ENCODE data around the gene TTLL8. TPM values are rescaled to one million over a fixed set of nuclear protein-coding genes. Genes with fewer than 3 reads are reported as not detected.

TTLL8 gene
- total RNA-seq, 1 donor: not detected

DNA sequence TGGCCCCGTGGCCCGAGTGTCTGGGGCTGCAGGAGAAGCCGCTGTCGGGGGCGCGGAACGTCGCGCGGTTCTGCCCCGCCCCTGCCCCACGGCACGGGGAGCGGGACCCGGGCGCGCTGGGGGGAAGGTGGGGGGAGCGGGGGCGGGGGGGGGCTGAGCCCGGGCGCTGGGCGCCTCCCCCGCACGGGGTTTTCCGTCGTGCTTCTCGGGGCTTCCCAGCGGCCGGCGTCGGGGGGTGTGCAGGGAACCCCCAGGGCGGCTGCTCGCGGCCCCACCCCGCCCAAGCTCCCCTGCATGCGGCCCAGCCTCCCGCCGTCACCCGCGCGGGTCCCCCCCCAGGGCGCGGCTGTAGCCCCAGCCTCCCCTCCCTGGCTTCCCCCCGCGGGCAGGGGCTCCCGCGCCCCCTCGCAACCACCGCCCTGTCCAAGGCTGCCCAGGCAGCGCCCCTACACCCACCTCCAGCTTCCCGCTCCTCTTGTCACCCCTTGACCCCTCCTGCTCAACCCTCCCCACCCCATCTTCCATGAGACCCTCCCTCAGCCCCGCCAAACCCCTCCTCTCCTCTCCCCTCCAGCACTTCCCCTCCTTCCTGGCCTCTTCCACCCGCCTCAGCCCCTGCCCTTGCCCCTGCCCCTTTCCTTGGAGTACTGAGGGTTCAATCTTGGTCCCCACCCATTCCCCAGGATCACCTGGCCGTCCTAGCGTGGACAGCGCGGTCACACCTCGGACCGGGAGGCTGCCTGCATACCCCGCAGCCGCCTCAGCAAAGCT, 47.2 kb downstream of the TTLL8 start:
- Histone ChIP-seq H3K4me3 (ENCODE audit: insufficient read depth, low read length) (no peak overlapping the region), H3K36me3 (ENCODE audit: insufficient read depth, low read length) (no peaks in the 10 kb centered on the region), H3K4me1 (ENCODE audit: insufficient read depth, low read length) (no peaks in the 10 kb centered on the region), H4K20me1 (ENCODE audit: insufficient read depth, low read length) (no peaks in the 10 kb centered on the region), H2AFZ (ENCODE audit: low read length) (no peak overlapping the region), H3K27me3 (ENCODE audit: insufficient read depth, low read length) (peaks cover 47% of the 10 kb centered on the region), H3K4me2 (ENCODE audit: insufficient read depth, low read length) (no peak overlapping the region), H3K9me3 (ENCODE audit: low read depth, low read length) (no peaks in the 10 kb centered on the region), H3K79me2 (ENCODE audit: insufficient read depth, low read length) (no peaks in the 10 kb centered on the region), H3K27ac (ENCODE audit: low read depth, low read length) (no peak overlapping the region)
- TF ChIP-seq, protein P1, sequence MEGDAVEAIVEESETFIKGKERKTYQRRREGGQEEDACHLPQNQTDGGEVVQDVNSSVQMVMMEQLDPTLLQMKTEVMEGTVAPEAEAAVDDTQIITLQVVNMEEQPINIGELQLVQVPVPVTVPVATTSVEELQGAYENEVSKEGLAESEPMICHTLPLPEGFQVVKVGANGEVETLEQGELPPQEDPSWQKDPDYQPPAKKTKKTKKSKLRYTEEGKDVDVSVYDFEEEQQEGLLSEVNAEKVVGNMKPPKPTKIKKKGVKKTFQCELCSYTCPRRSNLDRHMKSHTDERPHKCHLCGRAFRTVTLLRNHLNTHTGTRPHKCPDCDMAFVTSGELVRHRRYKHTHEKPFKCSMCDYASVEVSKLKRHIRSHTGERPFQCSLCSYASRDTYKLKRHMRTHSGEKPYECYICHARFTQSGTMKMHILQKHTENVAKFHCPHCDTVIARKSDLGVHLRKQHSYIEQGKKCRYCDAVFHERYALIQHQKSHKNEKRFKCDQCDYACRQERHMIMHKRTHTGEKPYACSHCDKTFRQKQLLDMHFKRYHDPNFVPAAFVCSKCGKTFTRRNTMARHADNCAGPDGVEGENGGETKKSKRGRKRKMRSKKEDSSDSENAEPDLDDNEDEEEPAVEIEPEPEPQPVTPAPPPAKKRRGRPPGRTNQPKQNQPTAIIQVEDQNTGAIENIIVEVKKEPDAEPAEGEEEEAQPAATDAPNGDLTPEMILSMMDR (IDR thresholded peaks at IDR 0.05; ENCODE audit: extremely low read depth, low read depth, low read length): no peak
- peak; percentile 63 for DNase-seq (ENCODE audit: insufficient read length, low spot score, missing footprints)

DNA sequence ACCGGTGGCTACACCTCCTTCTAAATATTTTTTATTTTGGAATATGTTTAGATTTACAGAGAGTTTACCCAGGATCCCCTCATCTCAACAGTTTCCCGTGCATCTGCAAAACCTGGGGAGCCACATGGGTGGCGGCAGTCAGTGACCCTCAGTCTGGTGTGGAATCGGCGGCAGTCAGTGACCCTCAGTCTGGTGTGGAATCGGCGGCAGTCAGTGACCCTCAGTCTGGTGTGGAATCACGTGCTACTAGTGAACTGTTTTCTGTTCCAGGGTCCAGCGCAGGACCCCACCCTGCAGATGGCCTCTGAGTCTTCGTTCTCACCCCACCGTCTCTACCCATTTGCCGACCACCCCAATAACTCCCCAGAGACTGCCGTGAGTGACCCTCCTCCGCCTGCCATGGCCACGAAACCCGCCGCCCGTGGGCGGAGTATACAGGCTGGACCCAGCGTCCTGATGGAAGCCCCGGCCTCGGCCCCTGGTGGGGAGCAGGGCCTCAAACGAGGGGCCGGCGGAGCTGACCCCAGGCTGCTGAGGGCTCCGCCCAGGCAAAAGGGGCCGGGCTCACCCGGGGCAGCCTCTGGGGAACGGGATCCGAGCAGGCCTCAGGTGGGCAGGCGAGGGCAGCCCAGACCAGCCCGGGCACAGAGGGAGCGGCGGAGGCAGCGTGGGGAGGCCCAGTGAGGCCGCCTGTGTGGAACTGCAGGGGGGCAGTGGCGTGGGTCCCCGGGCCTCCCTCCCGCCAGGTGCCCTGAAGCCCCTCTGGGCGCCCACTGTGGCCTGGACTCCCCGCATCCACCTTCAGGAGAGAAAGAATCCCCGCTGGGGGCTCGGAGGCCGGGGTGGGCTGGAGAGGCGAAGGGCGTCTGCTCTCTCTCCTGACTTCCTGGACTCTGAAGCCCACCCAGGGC, 48.1 kb downstream of the TTLL8 start:
- no peaks in the 10 kb centered on the region for H3K9me3 ChIP-seq (ENCODE audit: low read depth, low read length)
- no peaks in the 10 kb centered on the region for H4K20me1 ChIP-seq (ENCODE audit: insufficient read depth, low read length)
- H3K4me3 ChIP-seq (ENCODE audit: insufficient read depth, low read length): no peak overlapping the region
- DNase-seq (ENCODE audit: insufficient read length, low spot score, missing footprints): peak; percentile 77
- H3K79me2 ChIP-seq (ENCODE audit: insufficient read depth, low read length): no peaks in the 10 kb centered on the region
- TF ChIP-seq, protein P1 (IDR thresholded peaks at IDR 0.05; ENCODE audit: extremely low read depth, low read depth, low read length): no peak
- H3K36me3 ChIP-seq (ENCODE audit: insufficient read depth, low read length): no peaks in the 10 kb centered on the region
- H3K4me1 ChIP-seq (ENCODE audit: insufficient read depth, low read length): no peaks in the 10 kb centered on the region
- H3K27ac ChIP-seq (ENCODE audit: low read depth, low read length): no peak overlapping the region
- no peak overlapping the region for H3K4me2 ChIP-seq (ENCODE audit: insufficient read depth, low read length)
- H3K27me3 ChIP-seq (ENCODE audit: insufficient read depth, low read length): peaks cover 46% of the 10 kb centered on the region
- no peak overlapping the region for H2AFZ ChIP-seq (ENCODE audit: low read length)

DNA sequence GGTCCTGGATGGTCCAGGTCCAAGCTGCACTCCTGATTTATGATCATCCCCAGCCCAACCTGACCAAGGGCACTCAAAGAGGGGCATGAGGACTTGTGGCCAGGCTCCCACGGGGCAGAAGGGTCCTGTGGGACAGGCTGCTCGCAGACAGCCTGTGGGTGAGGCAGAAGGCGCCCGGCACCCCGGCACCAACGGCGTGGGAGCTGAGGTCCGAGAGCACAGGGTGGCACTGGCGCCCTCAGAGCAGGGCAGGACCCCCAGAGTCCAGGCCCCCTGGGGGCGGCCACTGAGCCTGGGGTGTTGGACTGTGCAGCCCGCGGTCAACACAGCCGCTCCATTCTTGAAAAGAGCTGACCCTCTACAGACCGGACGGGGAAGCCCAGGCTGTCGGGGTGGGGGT, 48.8 kb downstream of the TTLL8 start:
- H3K36me3 ChIP-seq (ENCODE audit: insufficient read depth, low read length): no peaks in the 10 kb centered on the region
- H3K27me3 ChIP-seq (ENCODE audit: insufficient read depth, low read length): peaks cover 41% of the 10 kb centered on the region
- H3K4me3 ChIP-seq (ENCODE audit: insufficient read depth, low read length): no peak overlapping the region
- H2AFZ ChIP-seq (ENCODE audit: low read length): no peak overlapping the region
- peak; percentile 50 for DNase-seq (ENCODE audit: insufficient read length, low spot score, missing footprints)
- H3K4me1 ChIP-seq (ENCODE audit: insufficient read depth, low read length): no peaks in the 10 kb centered on the region
- H3K27ac ChIP-seq (ENCODE audit: low read depth, low read length): no peak overlapping the region
- TF ChIP-seq, protein P1 (IDR thresholded peaks at IDR 0.05; ENCODE audit: extremely low read depth, low read depth, low read length): no peak
- H4K20me1 ChIP-seq (ENCODE audit: insufficient read depth, low read length): no peaks in the 10 kb centered on the region
- no peaks in the 10 kb centered on the region for H3K9me3 ChIP-seq (ENCODE audit: low read depth, low read length)
- no peak overlapping the region for H3K4me2 ChIP-seq (ENCODE audit: insufficient read depth, low read length)
- H3K79me2 ChIP-seq (ENCODE audit: insufficient read depth, low read length): no peaks in the 10 kb centered on the region

All from osteoblast (primary cell).